TTC549 (cell line): ENCODE measurements around the gene BMERB1.
"Not testable (repeated sequence)": the region's sequence is repeated elsewhere in the genome, so short reads cannot be mapped to it uniquely, and the experiment has no call there.

Experiments used
- FAIRE-seq: peaks from 2 replicates; lab custom pipeline; 2012; peaks lifted over from hg19 to GRCh38; lab: Jason Lieb, UNC

The BMERB1 gene

DNA sequence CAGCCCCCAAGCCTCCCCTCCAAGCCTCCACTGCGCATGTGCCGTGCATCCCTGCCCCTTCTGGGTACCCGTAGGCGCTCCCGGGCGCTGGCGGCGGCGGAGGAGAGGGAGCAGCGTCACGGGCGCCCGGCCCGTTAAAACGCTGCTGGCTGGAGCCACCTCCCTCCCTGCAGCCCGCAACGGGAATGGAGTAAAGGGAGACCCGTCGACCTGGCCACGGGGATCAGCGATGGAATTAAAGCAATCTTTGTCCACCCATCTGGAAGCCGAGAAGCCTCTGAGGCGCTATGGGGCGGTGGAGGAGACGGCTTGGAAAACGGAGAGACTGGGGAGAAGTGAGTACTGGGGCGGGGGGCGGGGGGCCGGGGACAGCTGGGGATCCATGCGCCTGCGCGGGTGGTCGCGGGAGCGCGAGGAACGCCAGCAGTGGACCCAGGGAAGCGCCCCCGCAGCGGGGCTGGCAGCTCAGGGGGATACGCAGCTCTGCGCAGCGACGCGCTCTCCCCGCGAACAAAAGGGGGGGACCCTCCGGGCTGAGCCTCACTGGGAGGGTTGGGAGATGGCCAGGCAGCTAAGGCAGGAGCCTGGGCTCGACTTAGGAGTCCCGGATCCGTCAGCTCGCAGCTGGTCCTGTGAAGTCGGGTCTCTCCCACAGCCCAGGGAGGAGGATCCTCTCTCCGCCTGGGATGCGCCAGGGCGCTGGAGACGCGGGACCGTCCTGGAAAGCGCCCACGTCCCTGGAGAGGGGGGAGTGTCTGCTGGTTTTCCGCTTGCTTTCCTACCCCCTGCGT lies at the start of gene BMERB1:
TSS of gene BMERB1 (plus strand) at position 164 of the 791 bp plus-strand sequence. CDS start at position 230, 66 bp downstream.
- no peak for FAIRE-seq

- FAIRE-seq: not testable (repeated sequence)
These were observed 46.3 kb upstream of the BMERB1 start for GRCh38 chr16:15388060-15388459.

GRCh38 chr16:15389916-15390315 lies 44.5 kb upstream of the BMERB1 start:
- FAIRE-seq: not testable (repeated sequence)

GRCh38 chr16:15393025-15393424 lies 41.4 kb upstream of the BMERB1 start:
- FAIRE-seq: not testable (repeated sequence)

- FAIRE-seq: not testable (repeated sequence)
These were observed 38.5 kb upstream of the BMERB1 start, which contains the start of gene MPV17L for GRCh38 chr16:15395631-15396508. TSS of gene MPV17L (plus strand) at chr16:15395754. CDS start at chr16:15395898, 144 bp downstream.

DNA sequence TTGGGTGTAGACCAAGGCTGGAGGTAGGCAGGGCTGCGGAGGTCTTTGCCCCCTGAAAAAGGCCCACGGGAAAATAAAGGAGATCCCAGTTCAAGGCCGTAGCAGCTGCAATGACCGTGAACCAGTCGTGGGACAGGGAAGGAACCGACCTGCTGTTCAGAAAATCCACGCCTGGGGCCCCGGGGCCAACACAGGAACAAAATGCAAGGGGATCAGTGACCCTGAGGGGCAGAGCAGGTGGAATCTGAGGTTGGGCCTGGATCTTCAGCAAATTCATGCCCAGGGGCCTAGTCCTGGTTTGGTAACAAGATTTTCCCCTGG lies 37.9 kb upstream of the BMERB1 start:
- FAIRE-seq: not testable (repeated sequence)

DNA sequence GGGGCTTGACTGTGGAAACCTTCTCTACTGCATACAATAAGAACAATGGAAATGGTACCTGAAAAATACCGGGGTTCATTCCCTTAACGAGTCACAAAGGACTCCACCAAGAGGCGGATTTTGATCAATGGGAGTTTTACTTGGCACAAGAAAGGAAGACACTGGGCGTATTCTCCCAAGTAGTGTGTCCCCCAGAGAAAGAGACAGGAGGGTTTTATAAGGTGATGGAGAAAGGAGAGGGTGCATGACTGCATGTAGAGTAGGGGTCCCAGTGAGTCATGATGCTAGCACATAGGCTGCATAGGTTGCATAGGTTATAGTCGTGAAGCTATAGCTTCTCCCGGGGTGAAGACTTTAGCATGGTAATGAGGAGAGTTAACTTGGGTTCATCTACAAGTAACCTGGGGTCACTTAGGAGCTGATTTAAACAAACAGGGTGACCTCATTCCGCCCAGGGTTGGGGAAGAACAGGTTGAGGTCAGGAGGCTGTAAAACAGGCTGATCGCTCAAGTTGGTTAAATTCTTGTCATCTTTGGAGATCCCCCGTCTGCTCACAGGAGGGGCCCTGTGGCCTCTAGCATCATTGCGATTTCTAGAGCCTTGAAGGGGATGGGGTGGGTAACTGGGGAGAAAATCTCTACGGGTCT lies 37.3 kb upstream of the BMERB1 start:
- FAIRE-seq: no peak

DNA sequence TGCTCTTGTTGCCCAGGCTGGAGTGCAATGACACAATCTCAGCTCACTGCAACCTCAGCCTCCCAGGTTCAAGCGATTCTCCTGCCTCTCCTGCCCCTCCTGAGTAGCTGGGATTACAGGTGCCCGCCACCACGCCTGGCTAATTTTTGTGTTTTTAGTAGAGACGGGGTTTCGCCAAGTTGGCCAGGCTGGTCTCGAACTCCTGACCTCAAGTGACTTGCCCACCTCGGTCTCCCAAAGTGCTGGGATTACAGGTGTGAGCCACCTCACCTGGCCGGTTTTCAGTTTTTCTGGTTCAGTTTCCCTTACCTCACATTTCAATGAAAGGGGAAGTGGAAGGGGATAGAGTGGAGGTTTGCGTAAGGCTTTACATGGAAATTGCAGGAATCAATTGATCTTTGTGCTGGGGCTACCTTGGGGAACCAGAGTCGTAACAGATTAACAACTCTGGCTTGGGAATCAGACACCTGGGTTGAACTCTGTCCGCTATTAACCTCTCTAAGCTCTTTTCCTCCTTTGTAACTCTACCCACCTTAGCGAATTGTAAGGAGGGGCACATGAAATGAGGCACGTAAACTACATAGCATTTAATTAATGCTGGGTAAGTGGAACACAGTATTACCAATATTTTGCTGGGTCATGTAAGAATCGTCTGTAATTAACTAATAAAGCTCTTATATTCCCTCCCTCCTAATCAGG lies 35.6 kb upstream of the BMERB1 start:
- FAIRE-seq: no peak

GRCh38 chr16:15399317-15399716 lies 35.1 kb upstream of the BMERB1 start:
- FAIRE-seq: no peak

- FAIRE-seq: not testable (repeated sequence)
These were observed 34.1 kb upstream of the BMERB1 start for GRCh38 chr16:15400314-15400713.

DNA sequence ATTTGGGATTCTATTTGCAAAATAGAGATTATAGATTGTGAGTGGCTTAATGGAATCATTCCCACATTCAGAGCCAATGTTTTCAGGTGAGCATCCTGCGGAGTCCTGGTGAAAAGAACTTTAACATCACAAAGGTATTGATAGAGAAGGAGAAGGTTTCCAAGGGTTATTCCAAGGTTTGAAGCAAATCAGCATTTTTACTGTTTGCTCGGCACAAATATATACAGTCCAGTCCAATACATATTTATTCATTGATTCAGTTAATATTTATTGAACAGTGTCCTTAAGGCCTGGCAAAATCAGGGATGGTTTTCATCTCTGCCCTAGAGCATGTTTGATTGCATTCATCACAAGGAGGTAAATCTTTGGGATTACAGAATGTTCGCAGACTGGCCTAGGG lies 32.4 kb upstream of the BMERB1 start:
- FAIRE-seq: no peak

DNA sequence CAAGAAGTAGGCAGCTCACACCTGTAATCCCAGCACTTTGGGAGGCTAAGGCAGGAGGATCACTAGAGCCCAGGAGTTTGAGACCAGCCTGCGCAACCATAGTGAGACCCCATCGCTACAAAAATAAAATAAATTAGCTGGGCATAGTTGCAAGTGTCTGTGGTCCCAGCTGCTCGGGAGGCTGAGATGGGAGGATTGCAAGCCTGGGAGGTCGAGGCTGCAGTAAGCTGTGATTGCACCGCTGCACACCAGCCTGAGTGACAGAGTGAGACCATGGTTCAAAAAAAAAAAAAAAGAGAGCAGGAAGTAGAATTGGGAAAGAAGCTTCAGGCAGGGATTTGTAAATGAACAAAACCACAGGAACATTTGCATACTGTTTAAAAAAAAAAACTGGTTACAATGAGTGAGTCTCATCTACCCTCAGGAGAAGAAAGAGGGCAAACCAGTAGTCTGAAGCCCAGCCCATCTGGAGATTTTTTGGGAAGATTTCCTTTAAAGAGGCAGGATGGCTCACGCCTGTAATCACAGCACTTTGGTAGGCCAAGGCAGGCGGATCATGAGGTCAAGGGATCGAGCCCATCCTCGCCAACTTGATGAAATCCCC lies 30.9 kb upstream of the BMERB1 start:
- FAIRE-seq: no peak

- not testable (repeated sequence) for FAIRE-seq
These were observed 30.3 kb upstream of the BMERB1 start for GRCh38 chr16:15404091-15404490.

DNA sequence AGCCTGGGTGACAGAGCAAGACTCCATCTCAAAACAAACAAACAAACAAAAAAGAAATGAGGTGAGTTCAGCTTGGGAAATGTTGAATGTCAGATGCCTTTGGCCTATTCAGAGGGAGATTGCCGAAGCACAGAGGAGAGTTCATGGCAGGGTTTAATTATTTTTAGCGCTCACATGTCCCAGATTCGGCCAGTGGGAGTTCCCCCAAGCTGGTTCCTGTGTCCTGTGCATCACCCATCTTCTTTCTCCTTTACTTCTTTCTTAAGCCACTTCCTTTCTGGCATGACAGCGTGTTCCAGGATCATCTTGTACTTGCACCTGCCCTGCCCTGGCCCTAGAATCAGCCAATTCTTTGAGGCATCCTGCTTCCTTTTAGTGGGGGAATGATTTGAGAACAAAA lies 29.6 kb upstream of the BMERB1 start:
- FAIRE-seq: no peak

DNA sequence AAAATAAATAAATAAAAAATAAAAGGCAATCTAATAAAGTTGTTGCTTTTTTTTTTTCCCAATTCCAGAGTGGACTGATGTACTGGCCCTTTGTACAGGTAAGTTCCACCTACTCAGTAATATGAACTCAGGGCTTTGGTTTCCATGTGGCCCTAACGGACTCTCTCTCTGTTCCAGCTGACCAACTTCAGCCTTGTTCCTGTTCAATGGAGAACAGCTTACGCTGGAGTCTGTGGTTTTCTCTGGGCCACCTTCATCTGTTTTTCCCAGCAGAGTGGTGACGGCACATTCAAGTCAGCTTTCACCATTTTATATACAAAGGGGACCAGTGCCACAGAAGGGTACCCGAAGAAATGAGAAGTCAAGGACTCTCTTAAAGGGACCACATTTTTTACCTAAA lies 26.6 kb upstream of the BMERB1 start:
- FAIRE-seq: not testable (repeated sequence)

DNA sequence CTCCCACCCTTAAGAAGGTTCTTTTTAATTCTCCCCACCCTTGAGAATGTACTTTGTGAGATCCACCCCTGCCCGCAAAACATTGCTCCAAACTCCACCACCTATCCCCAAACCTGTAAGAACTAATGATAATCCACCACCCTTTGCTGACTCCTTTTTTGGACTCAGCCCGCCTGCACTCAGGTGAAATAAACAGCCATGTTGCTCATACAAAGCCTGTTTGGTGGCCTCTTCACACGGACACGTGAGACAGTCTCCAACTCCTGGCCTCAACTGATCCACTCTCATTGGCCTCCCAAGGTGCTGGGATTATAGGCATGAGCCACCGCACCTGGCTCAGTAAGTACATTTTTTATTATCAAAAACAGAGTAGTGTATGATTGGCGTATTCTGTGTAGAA lies 24.9 kb upstream of the BMERB1 start:
- FAIRE-seq: not testable (repeated sequence)

DNA sequence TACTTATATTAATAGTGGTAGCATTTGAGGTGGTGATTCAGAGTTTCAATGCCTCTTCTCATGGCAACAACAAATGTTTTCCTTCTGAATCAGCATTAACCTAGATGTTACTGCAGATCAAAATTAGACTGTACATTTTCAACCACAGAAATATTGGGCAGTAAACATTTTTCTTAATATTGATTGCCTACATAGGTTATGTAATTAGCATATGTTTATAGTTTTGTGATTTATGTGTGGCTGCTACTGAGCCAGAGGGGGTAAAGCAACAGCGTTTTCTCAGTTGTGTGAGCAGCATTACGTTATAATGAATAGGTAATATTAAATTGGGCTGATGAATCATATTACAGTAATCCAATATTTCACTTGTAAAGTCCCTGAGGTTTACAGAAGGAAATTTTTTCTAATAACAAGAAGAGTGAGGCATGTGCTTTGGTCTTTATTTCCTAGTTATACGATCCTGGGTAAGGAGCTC lies 18.8 kb upstream of the BMERB1 start:
- no peak for FAIRE-seq

GRCh38 chr16:15417197-15417596 lies 17.2 kb upstream of the BMERB1 start:
- FAIRE-seq: no peak

DNA sequence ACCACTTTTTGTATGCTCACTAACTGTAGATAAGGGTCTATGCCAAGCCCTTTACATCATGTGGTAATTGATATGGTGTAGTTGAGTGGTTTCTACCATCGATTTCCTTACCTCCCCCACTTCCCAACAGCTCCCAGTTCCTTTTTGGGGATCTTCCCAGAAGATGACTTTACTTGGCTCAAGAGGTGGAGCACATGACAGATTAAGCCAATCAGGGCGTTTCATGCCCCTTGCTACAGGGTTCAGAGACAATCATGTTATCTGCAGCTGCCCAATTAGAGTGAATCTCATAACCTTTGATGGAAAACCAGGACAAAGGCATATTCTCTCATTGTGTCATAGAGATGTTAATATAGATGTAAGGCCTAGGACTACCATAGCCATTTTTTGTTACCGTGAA lies 16.2 kb upstream of the BMERB1 start:
- FAIRE-seq: no peak

DNA sequence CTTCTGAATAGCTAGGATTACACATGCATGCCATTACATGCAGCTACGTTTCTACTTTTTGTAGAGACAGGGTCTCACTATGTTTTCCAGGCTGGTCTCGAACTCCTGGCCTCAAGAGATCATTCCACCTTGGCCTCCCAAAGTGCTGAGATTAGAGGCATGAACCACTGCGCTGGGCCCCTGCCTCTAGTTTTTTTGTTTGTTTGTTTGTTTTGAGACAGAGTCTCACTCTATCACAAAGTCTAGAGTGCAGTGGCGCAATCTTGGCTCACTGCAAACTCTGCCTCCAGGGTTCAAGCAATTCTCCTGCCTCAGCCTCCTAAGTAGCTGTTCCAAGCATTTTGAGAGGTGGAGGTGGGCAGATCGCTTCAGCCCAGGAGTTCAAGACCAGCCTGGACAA lies 12.7 kb upstream of the BMERB1 start:
- not testable (repeated sequence) for FAIRE-seq

DNA sequence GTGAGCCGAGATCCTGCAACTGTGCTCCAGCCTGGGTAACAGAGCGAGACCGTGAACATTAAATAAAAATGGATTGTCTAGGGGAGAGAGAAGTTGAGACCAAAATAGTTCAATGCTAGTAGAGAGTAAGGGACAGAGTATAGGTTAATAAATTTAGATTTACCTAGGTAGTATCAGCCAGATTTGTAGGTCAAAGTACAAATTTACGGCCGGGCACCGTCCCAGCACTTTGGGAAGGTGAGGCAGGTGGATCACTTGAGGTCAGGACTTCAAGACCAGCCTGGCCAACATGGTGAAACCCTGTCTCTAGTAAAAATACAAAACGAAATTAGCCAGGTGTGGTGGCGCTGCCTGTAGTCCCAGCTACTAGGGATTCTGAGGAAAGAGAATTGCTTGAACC lies 12.2 kb upstream of the BMERB1 start:
- no peak for FAIRE-seq

DNA sequence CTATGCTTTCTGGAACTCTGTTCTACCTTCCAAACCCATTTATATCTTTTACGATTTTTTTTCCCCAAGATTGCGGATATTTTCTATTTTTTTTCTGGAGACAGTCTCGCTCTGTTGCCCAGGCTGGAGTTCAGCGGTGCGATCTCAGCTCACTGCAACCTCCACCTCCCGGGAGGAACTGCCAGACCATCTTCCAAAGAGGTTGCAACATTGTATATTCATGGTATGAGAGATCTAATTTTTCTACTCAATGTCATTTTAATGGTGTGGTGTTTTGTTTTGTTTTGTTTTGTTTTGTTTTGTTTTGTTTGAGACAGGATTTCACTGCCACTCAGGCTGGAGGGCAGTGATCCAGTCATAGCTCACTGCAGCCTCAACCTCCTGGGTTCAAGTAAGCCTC lies 8.5 kb upstream of the BMERB1 start:
- no peak for FAIRE-seq
